ENCODE data around the gene GLT8D1. TPM values are rescaled to one million over a fixed set of nuclear protein-coding genes. Genes with fewer than 3 reads are reported as not detected.

GLT8D1 gene
- total and polyA plus RNA-seq, 2 experiments from 2014 or later, result 149 to 151 TPM

- Histone ChIP-seq H3K36me3 (ENCODE audit: low read depth) (peaks cover 21% of the 10 kb centered on the region), H3K9me3 (ENCODE audit: low read depth) (no peaks in the 10 kb centered on the region), H3K9ac (no peak overlapping the region), H2AFZ (no peak overlapping the region), H3K27ac (no peak overlapping the region), H3K27me3 (replicated peaks; ENCODE audit: insufficient read depth) (no peaks in the 10 kb centered on the region), H3K4me3 (no peak overlapping the region), H3K79me2 (ENCODE audit: insufficient read depth) (no peaks in the 10 kb centered on the region), H3K9me2 (ENCODE audit: insufficient read depth) (no peaks in the 10 kb centered on the region), H3K4me2 (ENCODE audit: unreplicated experiment) (no peak overlapping the region), H4K20me1 (ENCODE audit: insufficient read depth) (no peaks in the 10 kb centered on the region), H3K4me1 (ENCODE audit: insufficient read depth) (no peaks in the 10 kb centered on the region), H3F3A (ENCODE audit: insufficient read depth) (no peaks in the 10 kb centered on the region)
- TF ChIP-seq EZH2phosphoT487 (IDR thresholded peaks at IDR 0.05; ENCODE audit: insufficient read depth, low read depth), result no peak
- TF ChIP-seq EZH2 (IDR thresholded peaks at IDR 0.05; ENCODE audit: insufficient read depth, poor library complexity, severe bottlenecking), result no peak
- 85 to 87% methylated on average over 5 of the region's 5 CpGs for WGBS, 2 experiments (ENCODE audit: low coverage in 1 of 2, low lambda C conversion rate in 2 of 2, missing lambda C conversion rate in 2 of 2)
- DNase-seq, result no peak
- in situ Hi-C loops (cut with MboI), result no loop called here
Observed at GRCh38 chr3:52743152-52743551, 37.6 kb upstream of the GLT8D1 start.

- peak; percentile 43 for DNase-seq
- Histone ChIP-seq H3F3A (ENCODE audit: insufficient read depth) (no peaks in the 10 kb centered on the region), H3K4me1 (ENCODE audit: insufficient read depth) (no peaks in the 10 kb centered on the region), H3K9ac (no peak overlapping the region), H3K79me2 (ENCODE audit: insufficient read depth) (no peaks in the 10 kb centered on the region), H4K20me1 (ENCODE audit: insufficient read depth) (no peaks in the 10 kb centered on the region), H3K9me2 (ENCODE audit: insufficient read depth) (no peaks in the 10 kb centered on the region), H3K27ac (no peak overlapping the region), H3K9me3 (ENCODE audit: low read depth) (no peaks in the 10 kb centered on the region), H3K4me3 (no peak overlapping the region), H2AFZ (no peak overlapping the region), H3K36me3 (ENCODE audit: low read depth) (peaks cover 20% of the 10 kb centered on the region), H3K4me2 (ENCODE audit: unreplicated experiment) (no peak overlapping the region), H3K27me3 (replicated peaks; ENCODE audit: insufficient read depth) (no peaks in the 10 kb centered on the region)
- no peak for TF ChIP-seq EZH2phosphoT487 (IDR thresholded peaks at IDR 0.05; ENCODE audit: insufficient read depth, low read depth)
- no peak for TF ChIP-seq EZH2 (IDR thresholded peaks at IDR 0.05; ENCODE audit: insufficient read depth, poor library complexity, severe bottlenecking)
- 75 to 80% methylated on average over 3 of the region's 3 CpGs for WGBS, 2 experiments (ENCODE audit: low coverage in 1 of 2, low lambda C conversion rate in 2 of 2, missing lambda C conversion rate in 2 of 2)
- in situ Hi-C loops (cut with MboI), result no loop called here
Observed at GRCh38 chr3:52742418-52743041, 36.9 kb upstream of the GLT8D1 start.

- Histone ChIP-seq H3K27ac (no peak overlapping the region), H3K36me3 (ENCODE audit: low read depth) (peaks cover 15% of the 10 kb centered on the region), H3K79me2 (ENCODE audit: insufficient read depth) (no peaks in the 10 kb centered on the region), H3K9ac (no peak overlapping the region), H3K9me3 (ENCODE audit: low read depth) (no peaks in the 10 kb centered on the region), H3F3A (ENCODE audit: insufficient read depth) (no peaks in the 10 kb centered on the region), H3K4me2 (ENCODE audit: unreplicated experiment) (no peak overlapping the region), H3K4me3 (no peak overlapping the region), H3K27me3 (replicated peaks; ENCODE audit: insufficient read depth) (no peaks in the 10 kb centered on the region), H3K9me2 (ENCODE audit: insufficient read depth) (no peaks in the 10 kb centered on the region), H4K20me1 (ENCODE audit: insufficient read depth) (no peaks in the 10 kb centered on the region), H3K4me1 (ENCODE audit: insufficient read depth) (no peaks in the 10 kb centered on the region), H2AFZ (no peak overlapping the region)
- no peak for DNase-seq
- TF ChIP-seq EZH2phosphoT487 (IDR thresholded peaks at IDR 0.05; ENCODE audit: insufficient read depth, low read depth), result no peak
- TF ChIP-seq EZH2 (IDR thresholded peaks at IDR 0.05; ENCODE audit: insufficient read depth, poor library complexity, severe bottlenecking), result no peak
- 93 to 97% methylated on average over 1 of the region's 1 CpG for WGBS, 2 experiments (ENCODE audit: low coverage in 1 of 2, low lambda C conversion rate in 2 of 2, missing lambda C conversion rate in 2 of 2)
- in situ Hi-C loops (cut with MboI), result no loop called here
Observed at GRCh38 chr3:52739730-52740129, 34.1 kb upstream of the GLT8D1 start.

- Histone ChIP-seq H2AFZ (no peak overlapping the region), H4K20me1 (ENCODE audit: insufficient read depth) (no peaks in the 10 kb centered on the region), H3K27ac (no peak overlapping the region), H3K36me3 (ENCODE audit: low read depth) (peaks cover 33% of the 10 kb centered on the region), H3K9me3 (ENCODE audit: low read depth) (no peaks in the 10 kb centered on the region), H3K79me2 (ENCODE audit: insufficient read depth) (no peaks in the 10 kb centered on the region), H3F3A (ENCODE audit: insufficient read depth) (no peaks in the 10 kb centered on the region), H3K9ac (no peak overlapping the region), H3K4me2 (ENCODE audit: unreplicated experiment) (no peak overlapping the region), H3K4me3 (no peak overlapping the region), H3K9me2 (ENCODE audit: insufficient read depth) (no peaks in the 10 kb centered on the region), H3K27me3 (replicated peaks; ENCODE audit: insufficient read depth) (no peaks in the 10 kb centered on the region), H3K4me1 (ENCODE audit: insufficient read depth) (no peaks in the 10 kb centered on the region)
- TF ChIP-seq EZH2 (IDR thresholded peaks at IDR 0.05; ENCODE audit: insufficient read depth, poor library complexity, severe bottlenecking), result no peak
- no peak for TF ChIP-seq EZH2phosphoT487 (IDR thresholded peaks at IDR 0.05; ENCODE audit: insufficient read depth, low read depth)
- in situ Hi-C loops (cut with MboI), result no loop called here
- 91 to 95% methylated on average over 10 of the region's 10 CpGs for WGBS, 2 experiments (ENCODE audit: low coverage in 1 of 2, low lambda C conversion rate in 2 of 2, missing lambda C conversion rate in 2 of 2)
- no peak for DNase-seq
Observed at GRCh38 chr3:52733256-52733891, 27.8 kb upstream of the GLT8D1 start.
